HS-27A (cell line): ENCODE measurements around the gene SECISBP2L.
"Not testable (repeated sequence)": the region's sequence is repeated elsewhere in the genome, so short reads cannot be mapped to it uniquely, and the experiment has no call there.

Source experiments
- DNase-seq: peaks from one replicate; pipeline ENCODE4 v3.0.0-alpha.2; 2012; ENCODE audit warnings: low read depth, missing footprints

SECISBP2L gene

DNA sequence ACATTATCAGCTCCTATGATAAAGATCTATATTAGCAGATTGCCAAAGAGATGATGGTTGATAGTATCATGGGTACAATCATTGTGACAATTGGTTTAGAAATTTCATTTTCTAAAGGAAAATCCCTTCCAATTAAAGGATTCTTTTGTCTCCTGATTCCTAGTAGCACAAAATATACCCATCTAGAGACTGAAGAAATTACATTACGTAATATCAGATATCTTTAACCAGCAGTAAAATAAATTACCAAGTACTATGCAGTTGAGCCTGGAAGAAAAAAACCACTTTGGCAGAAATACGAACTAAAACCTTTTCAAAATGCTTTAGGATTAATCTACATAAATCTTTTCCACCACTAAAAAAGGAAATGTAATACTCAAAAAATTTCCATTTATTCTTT is 46.9 kb downstream of the SECISBP2L start:
- no peak for DNase-seq

DNA sequence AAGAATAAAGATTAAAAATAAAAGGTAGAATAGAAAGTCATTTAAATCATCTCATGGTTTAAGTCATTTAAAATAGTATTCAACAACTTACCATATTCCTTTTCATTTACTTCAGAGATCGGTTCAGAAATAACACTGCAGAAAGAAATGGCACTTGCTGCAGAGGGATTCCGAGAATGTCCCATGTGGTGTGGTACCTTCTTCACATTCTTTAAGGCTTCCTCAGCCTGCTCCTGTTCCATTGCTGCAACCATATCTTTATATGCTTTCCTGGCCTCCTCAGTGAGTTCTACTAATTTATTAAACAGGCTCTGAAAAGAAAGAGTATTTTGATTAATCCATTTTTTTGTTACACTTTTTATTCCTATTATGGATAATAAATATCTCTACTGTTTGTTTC is 50.0 kb downstream of the SECISBP2L start:
- no peak for DNase-seq

DNA sequence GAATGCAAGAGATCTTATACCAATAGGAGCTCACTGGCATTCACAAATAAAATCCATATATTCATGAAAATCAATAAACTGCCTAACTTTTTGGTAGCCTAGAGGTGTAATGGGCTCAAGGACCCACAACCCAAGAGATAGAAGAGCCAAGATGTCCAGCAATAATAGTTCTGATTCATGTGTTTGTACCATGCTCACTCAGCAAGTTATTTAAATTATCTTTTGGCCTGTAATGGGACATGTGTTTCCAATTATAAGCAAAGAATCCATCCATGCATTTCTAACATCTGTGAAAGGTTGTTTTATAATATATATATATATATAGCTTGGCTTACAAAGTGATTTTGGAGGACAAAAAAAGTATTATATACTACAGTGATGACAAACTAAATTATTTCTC is 52.9 kb downstream of the SECISBP2L start:
- DNase-seq = no peak

DNA sequence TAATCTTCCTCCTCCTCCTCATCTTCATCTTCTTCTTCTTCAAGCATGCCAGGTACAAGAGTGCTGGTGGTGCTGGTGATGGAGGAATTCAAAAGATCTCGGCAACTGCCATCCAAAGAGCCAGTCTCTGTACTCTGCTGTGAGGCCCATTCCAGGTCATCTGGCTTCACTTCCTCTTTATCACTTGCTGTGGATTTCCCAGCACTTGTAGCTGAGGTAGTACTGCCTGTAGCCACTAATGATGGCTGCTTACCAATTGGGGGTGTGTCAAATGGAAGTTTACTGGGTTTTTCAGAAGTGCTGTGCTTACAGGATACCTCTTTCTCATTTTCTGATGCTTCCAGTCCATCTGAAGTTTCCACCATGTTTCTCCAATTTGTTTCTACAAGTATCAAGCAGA is 53.7 kb downstream of the SECISBP2L start:
- no peak for DNase-seq

DNA sequence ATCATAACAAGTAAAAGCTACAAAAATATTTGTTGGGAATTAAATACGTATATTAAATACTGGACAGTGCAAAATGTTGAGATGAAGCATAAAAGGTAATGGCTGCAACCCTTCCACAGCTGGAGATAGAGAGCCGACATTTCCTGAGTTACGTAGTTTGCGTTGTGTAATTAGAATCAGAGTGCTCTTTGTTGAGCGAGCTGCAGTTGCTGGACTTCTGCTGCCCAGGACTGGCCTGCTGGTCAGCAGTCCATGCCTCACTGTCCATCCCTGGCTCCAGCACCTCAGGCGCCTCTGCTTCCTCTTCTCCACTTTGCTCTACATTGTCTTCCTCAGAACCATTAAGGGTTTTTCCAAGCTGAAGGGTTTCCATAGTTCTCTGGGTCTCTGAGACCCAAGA is 54.1 kb downstream of the SECISBP2L start:
- no peak for DNase-seq

DNA sequence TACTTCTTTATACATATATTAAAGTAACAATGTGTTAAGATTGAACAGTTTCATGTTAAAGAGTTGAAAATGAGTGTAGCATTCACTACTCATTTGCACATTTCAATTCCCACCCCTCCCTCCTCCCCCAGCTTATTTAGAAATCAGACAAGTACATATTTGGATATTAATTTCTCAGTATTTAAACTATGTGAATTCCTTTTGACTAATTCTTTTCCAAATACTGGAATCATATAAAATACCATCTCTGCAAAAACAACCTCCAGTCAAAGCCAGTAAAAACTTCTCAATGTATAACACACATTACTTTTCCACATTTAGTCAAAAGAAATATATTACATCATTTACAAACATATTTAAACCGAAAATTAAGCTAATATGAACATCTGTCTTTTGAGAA is 57.1 kb downstream of the SECISBP2L start:
- DNase-seq = no peak

DNA sequence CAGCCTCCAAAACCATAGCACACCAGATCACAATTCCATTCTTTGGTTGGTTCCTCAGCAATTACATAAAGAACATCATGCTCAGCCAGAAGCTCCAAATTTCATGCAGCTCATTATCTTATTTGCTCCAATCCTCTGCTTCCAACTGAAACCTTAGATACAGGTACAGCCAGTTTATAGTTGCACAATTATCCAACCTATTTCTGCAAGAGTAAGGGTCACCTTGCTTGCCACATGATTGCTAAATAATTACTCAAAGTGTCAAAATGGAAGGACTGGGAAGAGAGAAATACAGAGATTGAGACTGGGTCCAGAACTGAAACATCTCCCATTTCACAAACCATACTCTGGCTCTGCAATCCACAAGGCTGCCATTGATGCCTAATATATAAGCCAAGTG is 59.1 kb downstream of the SECISBP2L start:
- DNase-seq = no peak

DNA sequence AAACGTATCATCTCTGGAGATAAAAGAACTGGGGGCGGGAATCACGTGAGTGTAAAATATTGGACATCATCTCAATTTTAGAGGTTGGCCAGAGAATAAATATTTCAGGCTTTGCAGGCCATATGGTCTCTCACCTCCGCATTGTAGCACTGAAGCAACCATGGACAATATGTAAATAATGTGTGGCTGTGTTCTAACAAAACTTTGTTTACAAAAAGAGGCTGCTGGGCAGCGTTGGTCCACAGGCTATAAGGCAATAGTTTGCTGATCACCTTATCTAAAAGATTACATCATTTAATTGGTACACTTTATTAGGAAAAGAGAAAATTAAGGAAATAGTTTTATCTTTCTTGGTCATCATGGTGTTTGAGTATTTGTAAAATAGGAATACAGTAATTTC is 60.0 kb downstream of the SECISBP2L start:
- no peak for DNase-seq

DNA sequence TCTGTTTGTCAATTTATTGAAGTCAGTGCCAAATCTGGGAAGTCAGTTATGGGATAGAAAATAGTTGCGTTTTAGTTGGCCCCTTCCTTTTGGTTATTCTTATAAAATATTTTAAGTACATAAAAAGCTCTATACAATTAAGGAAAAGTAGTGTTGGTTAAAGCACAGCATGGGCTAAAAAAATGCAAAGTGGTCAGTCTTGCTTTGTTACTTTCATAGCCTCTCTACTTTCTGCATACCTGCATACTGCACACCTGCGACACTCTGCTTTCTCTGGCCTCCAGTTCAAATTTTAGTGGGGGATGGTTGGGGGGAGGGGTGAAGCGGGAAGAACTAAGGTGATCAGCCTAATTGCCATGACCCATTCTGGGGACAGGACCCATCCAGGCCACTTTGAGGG is 60.7 kb downstream of the SECISBP2L start:
- DNase-seq = no peak

DNA sequence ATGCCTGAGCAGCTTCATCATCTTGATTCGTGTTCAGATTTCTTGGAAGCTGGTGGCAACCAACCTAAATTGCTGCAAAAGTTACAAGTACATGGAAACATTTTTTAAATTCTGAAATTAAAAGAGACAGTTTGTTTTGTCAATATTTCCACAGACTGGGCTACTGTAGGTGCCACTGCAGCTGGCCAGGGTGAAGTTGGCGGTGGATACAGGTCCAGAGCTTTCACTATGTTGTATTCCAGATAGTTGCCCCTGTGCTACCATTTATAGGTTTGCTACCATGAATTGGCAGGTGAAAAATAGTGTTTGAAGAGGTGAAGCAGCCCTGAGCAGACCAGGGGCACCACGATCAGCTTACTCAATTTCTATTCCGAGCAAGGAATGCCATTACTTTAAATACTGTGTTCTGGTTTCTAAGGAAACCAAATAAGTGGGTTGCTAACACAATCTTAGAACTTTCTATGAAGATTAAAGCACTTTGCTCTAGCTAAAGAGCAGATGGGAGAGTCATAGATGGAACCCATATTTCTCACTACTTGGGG is 61.4 kb downstream of the SECISBP2L start:
- no peak for DNase-seq

DNA sequence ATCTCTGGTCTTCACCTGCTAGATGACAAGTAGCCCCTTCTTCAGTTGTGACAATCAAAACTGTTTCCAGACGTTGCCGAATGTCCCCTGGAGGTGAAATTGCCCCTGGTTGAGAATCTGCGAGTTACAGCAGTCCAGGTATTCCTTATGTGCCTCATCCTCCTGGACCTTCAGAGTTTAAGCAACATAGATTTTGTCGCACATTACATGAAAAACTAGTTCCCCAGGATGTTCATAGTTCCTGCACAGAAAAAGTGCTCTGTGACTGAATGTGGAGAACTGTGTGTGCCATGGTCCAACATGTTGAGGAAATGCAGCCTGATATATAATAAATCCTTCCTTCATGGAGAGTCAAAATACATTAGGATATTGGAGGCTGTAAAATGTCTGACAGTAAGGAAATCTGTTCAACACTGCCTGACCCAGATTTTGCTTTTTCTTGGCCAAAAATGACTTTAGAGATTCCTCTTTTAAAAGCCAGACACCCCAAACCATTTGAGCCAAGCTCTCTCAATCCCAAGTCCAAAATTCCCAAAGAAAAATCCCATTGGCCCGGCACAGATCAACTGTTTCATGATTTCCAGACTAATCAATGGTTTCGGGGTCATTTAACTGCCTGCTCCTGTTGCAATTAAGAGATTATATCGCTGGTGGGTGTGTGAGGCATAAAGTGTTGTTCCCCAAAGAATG is 62.1 kb downstream of the SECISBP2L start:
- no peak for DNase-seq

DNA sequence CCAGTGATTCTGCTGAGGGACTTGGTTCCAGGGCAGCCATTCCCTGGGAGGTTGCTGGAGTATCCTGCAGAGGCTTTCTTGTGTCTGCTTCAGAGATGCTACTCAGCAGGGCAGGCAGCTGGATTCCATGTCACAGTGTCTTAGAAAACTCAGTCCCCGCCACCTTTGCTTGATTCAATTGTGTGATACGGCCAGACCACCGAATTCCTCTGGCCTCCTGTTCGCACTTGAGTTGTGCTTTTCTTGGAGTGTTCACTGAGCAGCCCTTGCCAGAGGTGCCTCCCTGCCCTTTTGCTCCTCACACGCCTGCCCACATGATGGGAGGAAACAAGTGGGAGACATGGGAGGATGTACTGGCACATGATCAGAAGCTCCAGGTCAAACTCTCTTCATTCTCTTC is 62.9 kb downstream of the SECISBP2L start:
- no peak for DNase-seq

DNA sequence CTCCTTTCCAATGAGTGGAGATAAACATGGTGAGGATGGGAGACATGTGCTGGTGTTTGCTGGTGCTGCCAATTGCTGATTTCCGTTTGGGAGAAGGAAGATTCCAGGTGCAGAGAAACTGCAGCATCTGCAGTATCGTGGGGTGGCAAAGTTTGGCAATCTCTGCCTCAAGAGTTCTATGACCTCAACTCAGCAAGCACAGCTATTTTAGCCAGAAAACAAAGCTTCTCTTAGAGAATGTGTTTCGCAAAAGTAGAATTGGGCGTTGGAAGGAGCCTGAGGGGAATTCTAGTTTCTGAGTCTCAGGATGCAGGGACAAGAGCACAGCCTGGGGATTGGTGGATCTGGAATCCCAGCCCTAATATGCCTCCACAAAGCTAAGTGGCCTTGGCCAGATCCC is 64.3 kb downstream of the SECISBP2L start:
- no peak for DNase-seq

DNA sequence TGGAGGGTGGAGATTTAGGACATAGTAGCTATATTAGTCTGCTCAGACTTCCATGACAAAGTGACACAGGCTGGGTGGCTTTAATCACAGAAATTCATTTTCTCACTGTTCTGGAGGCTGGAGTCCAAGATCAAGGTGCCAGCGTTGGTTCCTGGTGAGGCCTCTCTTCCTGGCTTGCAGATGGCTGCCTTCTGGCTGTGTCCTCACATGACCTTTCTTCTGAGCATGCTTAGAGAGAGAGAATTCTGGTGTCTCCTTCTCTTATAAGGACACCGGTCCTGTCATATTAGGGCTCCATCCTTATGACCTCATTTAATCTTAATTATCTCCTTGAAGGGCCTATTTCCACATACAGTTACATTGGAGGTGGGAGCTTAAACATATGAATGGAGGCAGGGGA is 67.6 kb downstream of the SECISBP2L start:
- DNase-seq = no peak

DNA sequence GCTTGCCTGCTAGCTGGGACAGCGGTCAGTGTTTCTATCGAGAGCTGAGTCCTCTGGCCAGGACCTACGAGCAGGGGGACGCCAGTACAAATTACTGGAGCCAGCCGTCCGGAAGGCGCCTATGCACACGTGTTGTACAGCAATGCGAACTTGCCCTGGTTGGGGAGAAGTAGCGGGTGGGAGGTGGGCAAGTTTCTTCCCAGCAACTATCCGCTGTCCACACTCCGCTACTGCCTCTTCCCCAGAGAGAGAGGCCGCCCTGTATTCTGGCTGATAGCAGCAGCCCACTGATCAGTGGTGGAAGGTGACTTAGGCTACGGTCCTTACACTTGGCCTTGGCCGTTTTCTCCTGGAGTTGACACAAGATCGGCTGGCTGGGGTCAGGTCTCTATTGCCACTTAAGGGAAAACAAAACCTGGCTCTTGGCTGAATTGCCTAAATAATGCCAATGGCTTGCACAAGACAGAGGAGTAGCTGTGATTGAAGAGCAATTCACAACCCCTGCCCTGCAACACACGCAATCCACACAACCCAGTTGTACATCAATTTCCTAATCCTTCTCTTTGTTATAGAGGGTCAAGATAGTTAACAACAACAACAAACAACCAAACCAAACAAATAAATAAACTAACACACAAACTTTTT is 69.7 kb downstream of the SECISBP2L start:
- no peak for DNase-seq

DNA sequence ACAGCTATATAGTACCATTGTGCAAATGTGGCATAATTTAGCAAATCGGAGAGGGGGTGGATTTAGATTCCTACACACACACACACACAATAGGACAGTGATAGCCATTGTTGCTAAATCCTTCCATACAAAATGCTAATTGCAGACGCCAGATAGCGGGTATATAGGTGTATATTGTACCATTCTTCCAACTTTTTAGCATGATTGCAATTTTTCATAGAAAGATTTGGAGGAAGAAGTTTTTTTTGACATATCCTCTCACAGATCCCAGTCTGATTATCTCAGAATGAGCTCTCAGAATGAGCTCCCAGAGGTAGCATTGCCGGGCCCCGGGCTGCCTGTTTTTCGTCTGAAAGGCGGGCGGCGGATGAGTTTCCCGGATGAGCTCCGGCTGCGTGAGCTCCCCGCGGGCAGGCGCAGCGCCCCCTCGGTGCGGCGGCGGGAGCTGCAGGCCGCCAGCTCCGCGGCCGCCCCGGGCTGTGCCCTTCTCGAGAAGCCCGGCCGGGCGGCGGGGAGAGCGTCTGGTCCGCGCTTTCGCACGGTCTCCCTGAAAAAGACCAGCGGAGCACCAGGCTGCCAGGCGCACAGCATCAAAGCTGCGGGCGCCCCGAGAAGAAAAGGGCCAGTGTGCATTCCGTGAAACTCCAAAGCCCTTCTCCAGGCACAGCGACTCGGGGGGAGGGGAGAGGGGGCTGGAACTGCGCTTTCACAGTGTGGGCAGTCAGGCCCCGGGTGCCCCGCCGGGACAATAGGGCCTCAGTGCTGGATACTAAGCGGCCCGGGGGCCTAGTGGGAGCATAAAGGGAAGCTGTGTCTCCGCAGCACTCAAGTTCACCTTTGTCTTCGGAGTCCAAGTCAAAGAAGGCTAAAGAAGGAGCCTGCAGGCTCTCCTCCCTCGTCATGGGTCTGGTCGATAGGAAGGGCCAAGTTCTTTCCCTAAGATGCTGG is 70.5 kb downstream of the SECISBP2L start:
- DNase-seq = peak; percentile 40

DNA sequence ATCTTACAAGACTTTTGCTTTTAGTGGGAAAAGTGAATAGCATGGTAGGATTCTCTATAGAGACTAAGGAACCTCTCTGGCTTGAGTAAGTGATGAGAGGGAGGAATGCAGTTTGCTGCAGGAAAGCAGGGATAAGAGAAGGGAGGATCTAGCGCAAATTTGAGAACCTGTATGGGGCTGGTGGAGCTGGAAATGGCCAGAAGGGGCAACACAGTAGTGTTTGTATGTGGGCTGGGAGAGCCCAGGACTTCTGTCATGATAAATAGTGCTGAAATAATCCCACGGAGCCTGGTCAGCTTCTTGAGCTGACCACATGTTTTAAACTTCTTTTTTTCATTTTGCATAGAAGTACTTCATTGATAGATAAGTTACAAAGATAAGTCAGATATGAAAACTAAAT is 71.4 kb downstream of the SECISBP2L start:
- no peak for DNase-seq

DNA sequence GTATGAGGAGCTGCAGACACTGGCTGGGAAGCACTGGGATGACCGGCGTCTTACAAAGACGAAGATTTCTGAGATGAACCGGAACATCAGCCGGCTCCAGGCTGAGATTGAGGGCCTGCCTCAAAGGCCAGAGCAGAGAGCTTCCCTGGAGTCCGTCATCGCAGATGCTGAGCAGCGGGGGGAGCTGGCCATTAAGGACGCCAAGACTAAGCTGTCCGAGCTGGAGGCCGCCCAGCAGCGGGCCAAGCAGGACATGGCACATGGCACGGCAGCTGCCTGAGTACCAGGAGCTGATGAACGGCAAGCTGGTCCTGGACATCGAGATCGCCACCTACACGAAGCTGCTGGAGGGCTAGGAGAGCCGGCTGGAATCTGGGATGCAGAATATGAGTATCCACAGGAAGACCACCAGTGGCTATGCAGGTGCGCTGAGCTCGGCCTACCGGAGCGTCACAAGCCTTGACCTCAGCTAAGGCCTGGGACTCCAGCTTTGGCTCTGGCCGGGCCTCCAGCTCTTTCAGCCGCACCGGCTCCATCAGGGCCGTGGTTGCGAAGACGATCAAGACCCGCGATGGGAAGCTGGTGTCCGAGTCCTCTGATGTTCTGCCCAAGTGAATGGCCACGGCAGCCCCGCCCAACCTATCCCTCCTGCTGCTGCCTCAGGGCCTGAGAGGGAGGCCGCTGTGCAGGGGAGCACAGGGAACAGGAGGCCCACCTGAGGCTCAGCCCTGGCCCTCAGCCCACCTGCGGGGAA is 73.3 kb downstream of the SECISBP2L start:
- DNase-seq = no peak

DNA sequence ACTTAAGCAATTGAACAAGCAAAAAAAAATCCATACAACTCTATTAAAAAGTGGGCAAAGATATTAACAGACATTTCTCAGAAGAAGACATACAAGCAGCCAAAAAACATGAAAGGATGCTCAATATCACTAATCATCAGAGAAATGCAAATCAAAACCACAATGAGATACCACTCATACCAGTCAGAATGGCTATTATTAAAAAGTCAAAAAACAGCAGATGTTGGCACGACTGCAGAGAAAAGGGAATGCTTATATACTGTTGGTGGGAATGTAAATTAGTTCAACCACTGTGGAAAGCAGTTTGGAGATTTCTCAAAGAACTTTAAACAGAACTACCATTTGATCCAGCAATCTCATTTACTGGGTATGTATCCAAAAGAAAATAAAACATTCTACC is 75.3 kb downstream of the SECISBP2L start:
- DNase-seq = not testable (repeated sequence)

DNA sequence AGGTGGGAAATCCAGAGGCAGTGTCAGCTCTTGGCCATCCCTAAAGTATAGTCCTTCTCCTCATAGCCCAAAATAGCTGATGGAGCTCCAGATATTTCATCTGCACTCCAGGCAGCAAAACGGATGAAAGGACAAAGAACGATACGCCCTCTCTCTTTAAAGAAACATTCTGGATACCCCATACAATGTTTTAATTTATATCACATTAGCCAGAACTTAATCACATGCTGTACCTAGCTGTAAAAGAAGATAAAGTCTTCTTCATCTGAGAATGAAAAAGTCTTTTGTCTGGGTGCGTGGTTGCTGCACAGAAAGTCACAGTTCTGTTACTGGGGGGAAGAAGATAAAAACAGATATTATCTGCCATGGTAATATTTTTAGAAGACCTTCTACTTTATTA is 78.2 kb downstream of the SECISBP2L start:
- no peak for DNase-seq

DNA sequence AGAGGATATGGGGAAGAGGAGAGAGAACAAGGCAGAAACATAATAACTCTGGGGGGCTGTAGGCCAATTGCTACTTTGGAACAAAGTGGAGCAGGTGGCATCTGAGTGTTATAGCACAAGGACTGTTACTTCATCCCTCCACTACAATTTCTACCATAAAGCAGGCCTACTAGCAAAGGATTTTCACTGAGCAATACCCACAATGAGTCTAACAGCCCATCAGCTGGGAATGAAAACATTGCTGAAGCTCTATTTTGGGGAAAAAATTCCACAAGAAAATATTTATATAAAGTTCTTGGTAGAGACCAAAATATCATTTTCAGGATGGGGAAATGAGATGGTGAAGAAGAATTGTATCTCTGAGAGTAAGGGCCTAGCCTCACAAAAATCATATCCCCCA is 78.9 kb downstream of the SECISBP2L start:
- no peak for DNase-seq
